Thyroid gland (tissue), 4 donors: ENCODE measurements around the gene CARS1. TPM values are rescaled to one million over a fixed set of nuclear protein-coding genes. Genes with fewer than 3 reads are reported as not detected.

ENCODE experiments used
- DNase-seq, 2 donors: peaks; one replicate each; pipeline ENCODE4 v3.0.0-alpha.2; 2019
- H3K27ac ChIP-seq, 3 donors: fragments of 200-600 bp; sonication (generic); 1 replicate in 2 of 3; 2 replicates in 1 of 3; pipeline ENCODE4 v1.5.1; 2016 to 2019; ENCODE audit warnings: mild to moderate bottlenecking in 1 of 3, moderate library complexity in 1 of 3
- H3K27me3 ChIP-seq: fragments of 200-600 bp; sonication (generic); one replicate; pipeline ENCODE4 v1.5.1; 2019
- H3K36me3 ChIP-seq, 2 donors: fragments of 200-600 bp; sonication (generic); one replicate each; pipeline ENCODE4 v1.5.1; 2016 to 2019
- H3K4me1 ChIP-seq, 2 donors: fragments of 200-600 bp; sonication (generic); one replicate each; pipeline ENCODE4 v1.5.1; 2017 to 2019
- H3K4me3 ChIP-seq, 3 donors: fragments of 200-600 bp; sonication (generic); replicated peaks in 1 of 3; 1 replicate in 2 of 3; 2 replicates in 1 of 3; pipeline ENCODE4 v1.5.1; 2016; ENCODE audit warnings: mild to moderate bottlenecking in 1 of 3
- H3K9me3 ChIP-seq: fragments of 200-600 bp; sonication (generic); one replicate; pipeline ENCODE4 v1.5.1; 2017
- CTCF ChIP-seq, 6 experiments: fragments of 200-600 bp in 3 of 6; fragments of 450-650 bp in 3 of 6; sonication (generic) in 3 of 6; IDR thresholded peaks; one replicate each; pipeline ENCODE4 v1.5.1; 2016 to 2019; ENCODE audit warnings: antibody characterized with exemption in 6 of 6, mild to moderate bottlenecking in 2 of 6, inconsistent platforms in 1 of 6, moderate library complexity in 1 of 6
- POLR2A ChIP-seq, 2 donors: fragments of 450-650 bp; IDR thresholded peaks; one replicate each; pipeline ENCODE4 v1.6.1; 2017; ENCODE audit warnings: antibody characterized with exemption in 2 of 2, mild to moderate bottlenecking in 2 of 2, moderate library complexity in 1 of 2
- WGBS, 2 donors: methylation state at CpG; one replicate each; pipeline ENCODE4 v1.1.5; 2017; 5-methylcytosine and 5-hydroxymethylcytosine counted together
- intact Hi-C: fragments of 100-400 bp; cut with DNase I; formaldehyde crosslinking; loops from one replicate; pipeline ENCODE4 v1.15.1; 2023
- total RNA-seq, 4 donors: library from RNA; depleted of rRNA; stranded (reverse); fragments of >200 nt; gene quantifications; one replicate each; pipeline ENCODE4 v1.2.3, GENCODE V29; 2016

Gene CARS1
- total RNA-seq, 4 donors from 2014 or later, result 36.7 to 56.2 (median 50.1) TPM

GRCh38 chr11:2980168-2980840 is 76.9 kb downstream of the CARS1 start:
- Histone ChIP-seq H3K36me3 (peaks cover 23 to 33% of the 10 kb centered on the region in 2 donors), H3K27ac (no peak overlapping the region), H3K4me3 (no peak overlapping the region), H3K9me3 (no peaks in the 10 kb centered on the region), H3K4me1 (peaks cover 13 to 21% of the 10 kb centered on the region in 2 donors), H3K27me3 (no peaks in the 10 kb centered on the region)
- no peak for DNase-seq
- WGBS, 2 donors, result 83 to 86% methylated on average over 6 of the region's 6 CpGs
- intact Hi-C loops, result no loop called here
- TF ChIP-seq POLR2A (IDR thresholded peaks at IDR 0.05) (no peak), CTCF (IDR thresholded peaks at IDR 0.05) (no peak)

GRCh38 chr11:2977113-2977512 is 80.1 kb downstream of the CARS1 start:
- Histone ChIP-seq H3K27me3 (no peaks in the 10 kb centered on the region), H3K4me3 (no peak overlapping the region), H3K36me3 (peaks cover 31 to 62% of the 10 kb centered on the region in 2 donors), H3K9me3 (no peaks in the 10 kb centered on the region), H3K27ac (no peak overlapping the region), H3K4me1 (peaks cover 0 to 2% of the 10 kb centered on the region in 2 donors)
- DNase-seq, result no peak
- intact Hi-C loops, result no loop called here
- no peak for TF ChIP-seq POLR2A (IDR thresholded peaks at IDR 0.05)
- 86 to 88% methylated on average over 7 of the region's 7 CpGs for WGBS, 2 donors

DNA sequence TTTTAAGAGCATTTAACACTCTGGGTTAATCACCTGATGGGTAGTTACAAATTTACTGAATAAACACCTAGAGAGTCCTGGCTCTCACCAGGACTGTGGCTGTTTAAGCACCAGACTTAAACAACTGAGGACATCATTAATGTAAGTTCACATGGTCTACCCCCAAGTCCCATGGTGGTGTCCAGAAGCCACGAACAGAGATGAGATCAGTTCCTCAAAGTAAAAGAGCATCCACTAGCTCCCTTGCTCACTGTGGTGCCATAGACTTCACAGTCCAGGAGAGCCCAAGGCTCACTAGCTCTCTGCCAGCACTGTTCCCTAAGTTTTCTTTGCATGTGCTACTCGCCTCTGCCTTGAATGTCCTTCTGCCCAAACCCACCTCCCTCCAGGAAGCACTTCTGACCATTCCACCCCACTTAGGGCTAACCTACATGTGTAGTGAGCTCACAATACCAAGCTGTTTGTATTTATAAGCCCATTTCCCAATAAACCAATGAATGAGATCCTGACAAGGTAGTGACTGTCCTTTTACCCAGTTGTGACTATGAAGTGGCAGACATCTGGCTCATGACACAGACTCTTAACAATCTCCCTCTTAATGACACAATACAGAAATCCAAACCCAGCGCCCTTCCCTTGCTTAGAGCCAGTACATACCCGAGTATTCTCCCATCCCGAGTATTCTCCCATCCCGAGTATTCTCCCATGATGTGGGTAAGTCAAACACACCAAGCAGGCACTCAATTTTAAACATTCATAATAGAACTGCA is 80.7 kb downstream of the CARS1 start:
- Histone ChIP-seq H3K36me3 (peaks cover 37 to 68% of the 10 kb centered on the region in 2 donors), H3K4me1 (no peaks in the 10 kb centered on the region), H3K27me3 (no peaks in the 10 kb centered on the region), H3K27ac (no peak overlapping the region), H3K4me3 (no peak overlapping the region), H3K9me3 (no peaks in the 10 kb centered on the region)
- intact Hi-C loops, result no loop called here
- DNase-seq, result no peak
- WGBS, 2 donors, result 84 to 88% methylated on average over 6 of the region's 6 CpGs
- TF ChIP-seq CTCF (IDR thresholded peaks at IDR 0.05) (no peak), POLR2A (IDR thresholded peaks at IDR 0.05) (no peak)

DNA sequence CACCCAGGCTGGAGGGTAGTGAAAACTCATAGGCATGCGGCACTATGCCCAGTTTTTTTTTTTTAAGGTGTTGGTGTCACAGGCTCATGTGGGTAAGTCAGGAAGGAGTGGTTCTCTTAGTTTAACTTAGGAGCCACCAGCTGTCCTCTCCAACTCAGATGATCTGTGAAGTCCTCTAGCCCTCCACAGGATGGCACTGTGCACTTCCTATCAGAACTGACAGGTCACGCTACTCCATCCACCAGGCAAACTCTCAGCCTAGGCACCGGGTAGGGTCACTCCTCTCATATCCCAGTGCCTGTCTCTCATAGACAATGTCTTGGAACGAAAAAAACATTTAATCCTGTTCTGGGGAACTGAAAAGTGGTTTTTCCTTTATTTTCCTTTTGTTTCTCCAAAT is 81.6 kb downstream of the CARS1 start:
- no peak overlapping the region for H3K27ac ChIP-seq
- TF ChIP-seq CTCF (IDR thresholded peaks at IDR 0.05), result peak in 4 of 6 experiments; percentile 17 to 55 (median 38)
- no peak for TF ChIP-seq POLR2A (IDR thresholded peaks at IDR 0.05)

GRCh38 chr11:2974272-2974671 is 83.0 kb downstream of the CARS1 start:
- Histone ChIP-seq H3K4me3 (no peak overlapping the region), H3K4me1 (no peaks in the 10 kb centered on the region), H3K36me3 (peaks cover 57 to 87% of the 10 kb centered on the region in 2 donors), H3K27ac (no peak overlapping the region), H3K9me3 (no peaks in the 10 kb centered on the region), H3K27me3 (no peaks in the 10 kb centered on the region)
- intact Hi-C loops, result no loop called here
- TF ChIP-seq CTCF (IDR thresholded peaks at IDR 0.05) (no peak), POLR2A (IDR thresholded peaks at IDR 0.05) (no peak)
- WGBS, 2 donors, result 96 to 99% methylated on average over 3 of the region's 3 CpGs
- DNase-seq, result no peak

More for the DNA sequence above, 81.6 kb downstream of the CARS1 start:
- H3K4me3 ChIP-seq, result no peak overlapping the region
- no peaks in the 10 kb centered on the region for H3K9me3 ChIP-seq
- peak in 1 of 2 donors; percentile 45 for DNase-seq
- no peaks in the 10 kb centered on the region for H3K27me3 ChIP-seq
- WGBS, 2 donors, result 90 to 93% methylated on average over 4 of the region's 4 CpGs
- no peaks in the 10 kb centered on the region for H3K4me1 ChIP-seq
- H3K36me3 ChIP-seq, result peaks cover 43 to 76% of the 10 kb centered on the region in 2 donors
- intact Hi-C loops, result no loop called here
